Esophagus muscularis mucosa (tissue), 4 donors: ENCODE measurements around the gene RFX7. TPM values are rescaled to one million over a fixed set of nuclear protein-coding genes. Genes with fewer than 3 reads are reported as not detected.
"Not testable (repeated sequence)": the region's sequence is repeated elsewhere in the genome, so short reads cannot be mapped to it uniquely, and the experiment has no call there.

Source experiments
- DNase-seq: peaks from one replicate; pipeline ENCODE4 v3.0.0-alpha.2; 2017; ENCODE audit errors: extremely low spot score
- H3K27ac ChIP-seq, 4 donors: fragments of 200-600 bp; sonication (generic); replicated peaks in 1 of 4; 1 replicate in 3 of 4; 2 replicates in 1 of 4; pipeline ENCODE4 v1.5.1; 2016 to 2019; ENCODE audit warnings: mild to moderate bottlenecking in 1 of 4
- H3K27me3 ChIP-seq, 4 donors: fragments of 200-600 bp; sonication (generic); one replicate each; pipeline versions ENCODE4 v1.5.1 to v1.6.0; 2016 to 2019
- H3K36me3 ChIP-seq, 4 donors: fragments of 200-600 bp; sonication (generic); one replicate each; pipeline ENCODE4 v1.5.1; 2016 to 2019
- H3K4me1 ChIP-seq, 4 donors: fragments of 200-600 bp; sonication (generic); one replicate each; pipeline ENCODE4 v1.5.1; 2016 to 2019
- H3K4me3 ChIP-seq, 4 donors: fragments of 200-600 bp; sonication (generic); 1 replicate in 2 of 4; 2 replicates in 2 of 4; pipeline ENCODE4 v1.5.1; 2016 to 2019; ENCODE audit warnings: mild to moderate bottlenecking in 4 of 4, moderate library complexity in 1 of 4
- H3K9me3 ChIP-seq, 4 donors: fragments of 200-600 bp; sonication (generic); 1 replicate in 3 of 4; 2 replicates in 1 of 4; pipeline ENCODE4 v1.5.1; 2016 to 2019
- EP300 ChIP-seq: sonication (generic); formaldehyde crosslinking; IDR thresholded peaks from one replicate; pipeline ENCODE4 v1.6.1; 2017; ENCODE audit warnings: antibody characterized with exemption
- POLR2A ChIP-seq: fragments of 450-650 bp; IDR thresholded peaks from one replicate; pipeline ENCODE4 v1.6.1; 2017; ENCODE audit warnings: antibody characterized with exemption, moderate library complexity, mild to moderate bottlenecking, low read depth
- POLR2AphosphoS5 ChIP-seq, 2 donors: sonication (generic); formaldehyde crosslinking; IDR thresholded peaks; one replicate each; pipeline ENCODE4 v1.6.1; 2017; ENCODE audit warnings: antibody characterized with exemption in 2 of 2
- WGBS: methylation state at CpG from one replicate; pipeline ENCODE4 v1.1.5; 2018; 5-methylcytosine and 5-hydroxymethylcytosine counted together
- intact Hi-C: fragments of 100-400 bp; cut with DNase I; formaldehyde crosslinking; loops from one replicate; pipeline ENCODE4 v1.15.1; 2023
- total RNA-seq, 4 donors: library from RNA; depleted of rRNA; stranded (reverse); fragments of >200 nt; gene quantifications; one replicate each; pipeline versions ENCODE4 v1.1.0 to v1.2.1, GENCODE V29; 2016
- TF ChIP-seq, protein P1 (sequence below), 3 experiments: fragments of 200-600 bp in 2 of 3; fragments of 450-650 bp in 1 of 3; sonication (generic) in 2 of 3; IDR thresholded peaks; one replicate each; pipeline ENCODE4 v1.5.1; 2017 to 2019; ENCODE audit warnings: antibody characterized with exemption in 3 of 3, mild to moderate bottlenecking in 2 of 3, moderate library complexity in 1 of 3

RFX7 gene
- total RNA-seq, 4 donors from 2014 or later, result 5.4 to 8.3 (median 6.7) TPM

DNA sequence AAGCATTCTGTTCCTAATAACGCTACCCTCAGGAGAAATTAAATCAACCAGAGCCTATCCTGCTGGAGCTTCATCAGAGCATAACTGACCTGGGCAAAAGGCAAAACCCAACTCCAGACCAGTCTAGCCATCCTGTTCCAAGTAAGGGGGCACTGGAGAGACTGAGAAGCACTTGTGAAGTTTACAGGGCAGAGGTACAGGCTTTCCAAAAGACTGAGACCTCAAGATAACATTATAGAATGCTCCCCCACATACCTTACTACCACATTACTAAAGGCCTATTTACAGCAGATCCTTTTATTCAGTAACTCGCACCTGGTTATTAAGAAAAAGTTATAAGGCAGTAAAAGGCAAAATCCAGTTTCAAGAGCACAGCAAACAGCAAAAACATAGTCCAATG, 35.5 kb downstream of the RFX7 start:
- 91% methylated on average over 2 of the region's 2 CpGs for WGBS

DNA sequence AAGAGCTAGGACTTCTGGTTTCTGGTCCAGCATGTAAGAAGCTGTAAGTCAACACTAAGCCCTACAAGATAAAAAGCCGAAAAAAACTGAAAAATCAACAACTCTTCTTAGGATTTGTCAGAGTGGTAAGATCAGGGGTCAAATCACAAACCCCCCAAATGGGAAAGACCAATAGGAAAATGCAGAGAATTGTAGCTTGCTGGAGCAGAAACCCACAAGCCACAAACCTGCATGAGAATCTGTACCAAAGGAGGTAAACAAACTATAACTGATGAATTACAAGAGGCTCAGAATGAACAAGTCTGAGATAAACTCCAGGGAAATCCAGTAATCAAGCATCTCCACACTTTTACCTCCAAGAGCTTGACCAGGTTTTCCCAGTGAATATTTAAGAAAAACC, 36.0 kb downstream of the RFX7 start:
- peaks cover 0 to 5% (median 0%) of the 10 kb centered on the region in 4 donors for H3K9me3 ChIP-seq
- no peaks in the 10 kb centered on the region for H3K36me3 ChIP-seq
- H3K27me3 ChIP-seq, result no peaks in the 10 kb centered on the region
- 81% methylated on average over 1 of the region's 1 CpG for WGBS
- TF ChIP-seq, protein P1, sequence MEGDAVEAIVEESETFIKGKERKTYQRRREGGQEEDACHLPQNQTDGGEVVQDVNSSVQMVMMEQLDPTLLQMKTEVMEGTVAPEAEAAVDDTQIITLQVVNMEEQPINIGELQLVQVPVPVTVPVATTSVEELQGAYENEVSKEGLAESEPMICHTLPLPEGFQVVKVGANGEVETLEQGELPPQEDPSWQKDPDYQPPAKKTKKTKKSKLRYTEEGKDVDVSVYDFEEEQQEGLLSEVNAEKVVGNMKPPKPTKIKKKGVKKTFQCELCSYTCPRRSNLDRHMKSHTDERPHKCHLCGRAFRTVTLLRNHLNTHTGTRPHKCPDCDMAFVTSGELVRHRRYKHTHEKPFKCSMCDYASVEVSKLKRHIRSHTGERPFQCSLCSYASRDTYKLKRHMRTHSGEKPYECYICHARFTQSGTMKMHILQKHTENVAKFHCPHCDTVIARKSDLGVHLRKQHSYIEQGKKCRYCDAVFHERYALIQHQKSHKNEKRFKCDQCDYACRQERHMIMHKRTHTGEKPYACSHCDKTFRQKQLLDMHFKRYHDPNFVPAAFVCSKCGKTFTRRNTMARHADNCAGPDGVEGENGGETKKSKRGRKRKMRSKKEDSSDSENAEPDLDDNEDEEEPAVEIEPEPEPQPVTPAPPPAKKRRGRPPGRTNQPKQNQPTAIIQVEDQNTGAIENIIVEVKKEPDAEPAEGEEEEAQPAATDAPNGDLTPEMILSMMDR (IDR thresholded peaks at IDR 0.05), result no peak
- TF ChIP-seq EP300 (no peak), POLR2AphosphoS5 (IDR thresholded peaks at IDR 0.05) (no peak), POLR2A (no peak)
- no peak overlapping the region for H3K4me3 ChIP-seq
- H3K27ac ChIP-seq, result no peak overlapping the region
- H3K4me1 ChIP-seq, result peaks cover 13 to 20% (median 17%) of the 10 kb centered on the region in 4 donors
- intact Hi-C loops, result no loop called here
- no peak for DNase-seq

More for the DNA sequence above, 35.5 kb downstream of the RFX7 start:
- no peak for DNase-seq
- TF ChIP-seq EP300, result no peak
- peaks cover 0 to 5% (median 0%) of the 10 kb centered on the region in 4 donors for H3K9me3 ChIP-seq
- peaks cover 13 to 20% (median 17%) of the 10 kb centered on the region in 4 donors for H3K4me1 ChIP-seq
- H3K27ac ChIP-seq, result no peak overlapping the region
- intact Hi-C loops, result no loop called here
- no peaks in the 10 kb centered on the region for H3K27me3 ChIP-seq
- no peaks in the 10 kb centered on the region for H3K36me3 ChIP-seq
- no peak overlapping the region for H3K4me3 ChIP-seq

DNA sequence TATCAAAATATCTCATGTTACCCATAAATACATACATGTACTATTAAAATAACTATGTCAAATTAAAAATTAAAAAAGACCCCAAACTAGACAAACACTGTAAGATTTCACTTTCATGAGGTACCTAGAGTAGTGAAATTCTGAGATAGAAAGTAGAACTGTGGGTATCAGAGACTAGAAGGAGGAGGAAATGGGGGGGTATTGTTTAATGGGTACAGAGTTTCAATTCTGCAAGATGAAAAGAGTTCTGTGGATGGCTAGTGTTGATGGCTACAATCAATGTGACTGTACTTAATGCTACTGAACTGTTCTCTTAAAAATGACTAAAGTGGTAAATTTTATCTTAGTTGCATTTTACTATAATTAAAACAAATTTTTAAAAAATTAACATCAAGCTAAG, 36.6 kb downstream of the RFX7 start:
- no peaks in the 10 kb centered on the region for H3K27me3 ChIP-seq
- no peak overlapping the region for H3K4me3 ChIP-seq
- intact Hi-C loops, result no loop called here
- H3K36me3 ChIP-seq, result no peaks in the 10 kb centered on the region
- H3K9me3 ChIP-seq, result peaks cover 0 to 5% (median 0%) of the 10 kb centered on the region in 4 donors
- H3K27ac ChIP-seq, result no peak overlapping the region
- H3K4me1 ChIP-seq, result peaks cover 13 to 20% (median 17%) of the 10 kb centered on the region in 4 donors
- no peak for DNase-seq
- TF ChIP-seq, protein P1 (IDR thresholded peaks at IDR 0.05), result no peak
- TF ChIP-seq POLR2AphosphoS5 (IDR thresholded peaks at IDR 0.05), result no peak
- TF ChIP-seq EP300, result no peak
- no peak for TF ChIP-seq POLR2A

DNA sequence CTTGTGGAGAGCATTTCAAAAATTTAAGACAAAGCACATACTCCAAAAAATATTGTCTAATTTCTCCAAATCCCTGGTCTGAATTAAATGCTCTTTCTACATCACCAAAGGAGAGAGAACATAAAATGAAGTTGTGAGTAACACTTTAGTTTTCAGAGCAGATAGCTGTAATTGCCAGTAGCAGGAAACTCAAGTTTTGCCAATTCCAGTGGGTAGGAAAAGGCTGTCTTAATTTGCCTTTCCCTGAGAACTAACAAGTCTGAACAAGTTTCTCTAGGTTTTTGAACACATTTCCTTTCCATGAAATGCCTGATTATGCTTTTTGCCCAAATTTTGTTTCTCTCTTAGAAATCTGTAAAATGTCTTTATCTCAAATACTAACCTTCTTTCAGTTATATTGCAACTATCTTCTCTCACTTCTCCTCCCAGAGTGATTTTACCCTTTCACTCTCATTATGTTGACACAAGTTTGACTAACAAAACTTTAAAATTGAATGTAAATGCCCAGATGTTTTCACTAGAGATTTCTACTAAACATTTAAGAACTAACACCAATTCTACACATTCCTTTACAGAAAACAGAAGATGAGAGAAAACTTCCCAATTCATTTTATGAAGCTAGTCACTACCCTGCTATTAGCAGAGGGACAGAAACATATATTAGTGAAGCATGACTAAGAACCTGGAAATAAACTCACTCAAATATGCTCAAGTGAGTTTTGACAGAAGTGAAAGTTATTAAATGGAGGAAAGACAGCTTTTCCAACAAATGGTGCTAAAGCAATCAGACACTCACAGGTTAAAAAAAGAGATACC, 38.4 kb downstream of the RFX7 start:
- no peak for DNase-seq
- H3K4me3 ChIP-seq, result no peak overlapping the region
- no peaks in the 10 kb centered on the region for H3K27me3 ChIP-seq
- TF ChIP-seq EP300, result no peak
- TF ChIP-seq POLR2A, result no peak
- TF ChIP-seq POLR2AphosphoS5 (IDR thresholded peaks at IDR 0.05), result no peak
- TF ChIP-seq, protein P1 (IDR thresholded peaks at IDR 0.05), result no peak
- no peaks in the 10 kb centered on the region for H3K9me3 ChIP-seq
- intact Hi-C loops, result no loop called here
- no peaks in the 10 kb centered on the region for H3K36me3 ChIP-seq
- H3K4me1 ChIP-seq, result peaks cover 13 to 20% (median 17%) of the 10 kb centered on the region in 4 donors
- no peak overlapping the region for H3K27ac ChIP-seq

DNA sequence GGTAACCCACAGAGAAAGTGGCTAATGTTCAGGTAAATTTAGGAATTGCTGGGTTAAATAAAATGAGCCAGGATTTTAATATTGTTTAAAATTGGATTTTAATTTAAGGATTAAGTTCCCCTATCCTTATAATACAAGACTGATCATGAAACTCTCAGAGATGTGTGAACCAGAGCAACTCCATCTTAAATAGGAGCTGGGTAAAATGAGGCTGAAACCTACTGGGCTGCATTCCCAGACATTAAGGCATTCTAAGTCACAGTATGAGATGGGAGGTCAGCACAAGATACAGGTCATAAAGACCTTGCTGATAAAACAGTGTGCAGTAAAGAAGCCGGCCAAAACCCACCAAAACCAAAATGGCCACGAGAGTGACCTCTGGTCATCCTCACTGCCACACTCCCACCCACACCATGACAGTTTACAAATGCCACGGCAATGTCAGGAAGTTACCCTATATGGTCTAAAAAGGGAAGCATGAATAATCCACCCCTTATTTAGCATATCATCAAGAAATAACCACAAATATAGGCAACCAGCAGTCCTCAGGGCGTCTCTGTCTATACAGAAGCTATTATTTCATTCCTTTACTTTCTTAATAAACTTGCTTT, 40.3 kb downstream of the RFX7 start:
- H3K36me3 ChIP-seq, H3K9me3 ChIP-seq, H3K27me3 ChIP-seq, DNase-seq, intact Hi-C loops, H3K4me3 ChIP-seq, H3K27ac ChIP-seq: not testable (repeated sequence)
- peaks cover 11 to 18% (median 17%) of the 10 kb centered on the region in 4 donors for H3K4me1 ChIP-seq
- WGBS, result 93% methylated on average over 4 of the region's 4 CpGs
